HCT116 (cell line): ENCODE measurements around the gene UMAD1. TPM values are rescaled to one million over a fixed set of nuclear protein-coding genes. Genes with fewer than 3 reads are reported as not detected.

Experiments
- ATAC-seq: fragments of 200-7000 bp; cut with Tn5 transposase; 2 replicates; pipeline ENCODE4 v1.9.1; 2020; ENCODE audit warnings: mild to moderate bottlenecking, moderate library complexity
- BruUV-seq: library from RNA; stranded (reverse); fragments of 400-500 nt; replicated peaks from 2 replicates; lab custom pipeline; 2021; lab: Mats Ljungman, UMichigan
- CTCF ChIA-PET: fragments of 300-600 bp; sonication (Branson Sonifier 250); formaldehyde crosslinking; loops from one replicate; lab custom pipeline; 2021; ENCODE audit warnings: antibody characterized with exemption; lab: Charles Lee
- POLR2A ChIA-PET: fragments of 300-600, 350-600 bp; sonication (Branson Sonifier 250); formaldehyde crosslinking; loops from one replicate; lab custom pipeline; 2021; ENCODE audit warnings: antibody characterized with exemption; lab: Charles Lee
- RAD21 ChIA-PET, 2 experiments: fragments of 300-600 bp; sonication (Branson Sonifier 250); formaldehyde crosslinking; loops; one replicate each; lab custom pipeline; 2023; ENCODE audit warnings: low total read pairs in 2 of 2; ENCODE audit not compliant: uncharacterized antibody in 2 of 2, unreplicated experiment in 2 of 2, low non-redundant PET in 1 of 2; lab: Charles Lee
- DNase-seq: peaks from one replicate; pipeline ENCODE4 v3.0.0-alpha.2; 2010; ENCODE audit warnings: low read depth, low spot score
- H2AFZ ChIP-seq: fragments of 200-600 bp; shearing (Covaris generic), sonication (generic); 2 replicates; pipeline ENCODE4 v1.6.1; 2017; ENCODE audit warnings: low read depth, mixed run types, mixed read lengths, antibody characterized with exemption, low read length; ENCODE audit not compliant: poor library complexity, severe bottlenecking
- H3K27ac ChIP-seq: 2 replicates; pipeline ENCODE4 v1.5.1; 2012; ENCODE audit warnings: low read depth, low read length
- H3K27me3 ChIP-seq: fragments of 200-600 bp; sonication (generic); 2 replicates; pipeline ENCODE4 v1.6.1; 2016; ENCODE audit warnings: mixed run types, low read length, mixed read lengths; ENCODE audit not compliant: insufficient read depth
- H3K36me3 ChIP-seq, 2 experiments: fragments of 200-500 bp in 1 of 2; fragments of 200-600 bp in 1 of 2; sonication (Bioruptor generic) in 1 of 2; sonication (generic) in 1 of 2; 2 replicates each; pipeline versions ENCODE4 v1.5.1 to v1.6.1; 2014 to 2016; ENCODE audit warnings: low read length in 2 of 2, inconsistent platforms in 1 of 2, mixed read lengths in 1 of 2, mixed run types in 1 of 2; ENCODE audit not compliant: insufficient read depth in 2 of 2, control insufficient read depth in 1 of 2
- H3K4me1 ChIP-seq, 2 experiments: fragments of 200-600 bp in 1 of 2; sonication (generic) in 1 of 2; 2 replicates each; pipeline versions ENCODE4 v1.5.1 to v1.6.1; 2012 to 2017; ENCODE audit warnings: low read length in 2 of 2, inconsistent platforms in 1 of 2, mild to moderate bottlenecking in 1 of 2, mixed read lengths in 1 of 2, mixed run types in 1 of 2, moderate library complexity in 1 of 2; ENCODE audit not compliant: insufficient read depth in 2 of 2, control insufficient read depth in 1 of 2
- H3K4me2 ChIP-seq: fragments of 200-600 bp; sonication (generic); 2 replicates; pipeline ENCODE4 v1.6.1; 2017; ENCODE audit warnings: mixed run types, low read length, mixed read lengths
- H3K4me3 ChIP-seq, 2 experiments: fragments of 200-600 bp in 1 of 2; sonication (generic) in 1 of 2; replicated peaks in 1 of 2; 2 replicates each; pipeline ENCODE4 v1.5.1; 2011 to 2016; ENCODE audit warnings: low read length in 2 of 2, control low read depth in 1 of 2, low read depth in 1 of 2, mild to moderate bottlenecking in 1 of 2, mixed read lengths in 1 of 2, mixed run types in 1 of 2
- H3K79me2 ChIP-seq: fragments of 200-600 bp; sonication (generic); 2 replicates; pipeline ENCODE4 v1.6.1; 2017; ENCODE audit warnings: mild to moderate bottlenecking, mixed run types, low read length, moderate library complexity, mixed read lengths; ENCODE audit not compliant: insufficient read depth
- H3K9ac ChIP-seq: fragments of 200-600 bp; sonication (generic); 2 replicates; pipeline ENCODE4 v1.6.1; 2016; ENCODE audit warnings: low read length, mixed read lengths
- H3K9me2 ChIP-seq: fragments of 200-600 bp; sonication (generic), shearing (Covaris generic); 2 replicates; pipeline ENCODE4 v1.6.1; 2017; ENCODE audit warnings: mixed run types, mild to moderate bottlenecking, moderate library complexity; ENCODE audit not compliant: insufficient read depth
- H3K9me3 ChIP-seq, 2 experiments: fragments of 200-500 bp in 1 of 2; fragments of 200-600 bp in 1 of 2; sonication (Bioruptor generic) in 1 of 2; sonication (generic) in 1 of 2; 2 replicates each; pipeline ENCODE4 v1.6.1; 2014 to 2017; ENCODE audit warnings: low read length in 2 of 2, mixed read lengths in 2 of 2, inconsistent platforms in 1 of 2, low read depth in 1 of 2, mild to moderate bottlenecking in 1 of 2, mixed run types in 1 of 2, moderate library complexity in 1 of 2; ENCODE audit not compliant: control insufficient read depth in 1 of 2, insufficient read depth in 1 of 2
- H4K20me1 ChIP-seq: fragments of 200-600 bp; sonication (generic), shearing (Covaris generic); 2 replicates; pipeline ENCODE4 v1.6.1; 2017; ENCODE audit warnings: mixed run types, mild to moderate bottlenecking, moderate library complexity; ENCODE audit not compliant: insufficient read depth
- EGR1 ChIP-seq: IDR thresholded peaks from 2 replicates; pipeline ENCODE4 v1.6.1; 2012; ENCODE audit warnings: low read depth
- ELF1 ChIP-seq: IDR thresholded peaks from 2 replicates; pipeline ENCODE4 v1.6.1; 2012; ENCODE audit warnings: low read depth, borderline replicate concordance
- RAD21 ChIP-seq: IDR thresholded peaks from 2 replicates; pipeline ENCODE4 v1.6.1; 2012; ENCODE audit warnings: low read depth, mild to moderate bottlenecking
- SP1 ChIP-seq: IDR thresholded peaks from 2 replicates; pipeline ENCODE4 v1.6.1; 2012; ENCODE audit warnings: low read depth
- TCF7L2 ChIP-seq: IDR thresholded peaks from 2 replicates; pipeline ENCODE4 v1.7.0; 2011; ENCODE audit warnings: borderline replicate concordance, inconsistent platforms; ENCODE audit not compliant: insufficient read depth, insufficient read length; ENCODE audit errors: extremely low read depth
- intact Hi-C: fragments of 100-400 bp; cut with micrococcal nuclease; formaldehyde crosslinking; loops from 2 replicates; pipeline ENCODE4 v1.10.0; 2022
- total RNA-seq: library from RNA; stranded (reverse); gene quantifications from one replicate; pipeline ENCODE4 v1.2.1, GENCODE V29; 2021; ENCODE audit not compliant: unreplicated experiment
- TF ChIP-seq, protein P1 (sequence below): IDR thresholded peaks from 2 replicates; pipeline ENCODE4 v1.6.1; 2011; ENCODE audit warnings: mild to moderate bottlenecking, low read length, moderate library complexity; ENCODE audit not compliant: insufficient replicate concordance; ENCODE audit errors: extremely low read depth
- TF ChIP-seq, protein P2 (sequence below): IDR thresholded peaks from 2 replicates; pipeline ENCODE4 v1.6.1; 2012
- TF ChIP-seq, protein P3 (sequence below): IDR thresholded peaks from 2 replicates; pipeline ENCODE4 v1.6.1; 2012

The UMAD1 gene
- total RNA-seq, 1 experiment from 2014 or later, result 12.7 TPM

DNA sequence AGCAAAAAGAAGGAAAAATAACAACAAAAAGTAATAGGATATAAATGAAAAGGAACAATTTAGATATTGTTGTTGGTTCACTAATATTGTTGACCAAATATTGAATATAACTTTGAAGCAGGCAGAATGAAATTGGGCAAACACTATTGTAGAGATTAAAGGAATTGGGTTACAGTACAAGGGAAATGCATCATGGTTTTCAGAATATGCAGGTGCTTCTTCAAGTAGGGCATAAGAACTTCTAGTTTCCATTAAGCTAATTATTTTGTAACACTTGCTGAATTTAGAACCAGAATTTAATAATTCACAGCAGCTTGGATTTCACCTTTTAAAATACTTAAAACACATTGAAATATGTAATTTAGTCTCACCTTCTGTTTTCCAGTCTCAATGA, 41.4 kb downstream of the UMAD1 start:
- no peak overlapping the region for H2AFZ ChIP-seq
- no peaks in the 10 kb centered on the region for H4K20me1 ChIP-seq
- ChIA-PET CTCF (interaction anchor here (1.1 to 2.8 kb wide), 17 partner anchors 8 to 614 kb away, joined by 3 to 23 read pairs (median 6); partner anchors contain the start of gene UMAD1), POLR2A (interaction anchor here (1.3 to 1.5 kb wide), 2 partner anchors 9 to 14 kb away, joined by 3 to 5 read pairs; no protein-coding TSS in a partner anchor), RAD21 (interaction anchor here (1.2 to 1.7 kb wide), 3 partner anchors 38 to 614 kb away, joined by 3 to 6 read pairs (median 3); no protein-coding TSS in a partner anchor)
- H3K27me3 ChIP-seq, result no peaks in the 10 kb centered on the region
- H3K9me2 ChIP-seq, result no peaks in the 10 kb centered on the region
- peak overlapping the region; percentile 15; the same call in 1 of the 2 replicates for H3K4me2 ChIP-seq
- H3K9ac ChIP-seq, result no peak overlapping the region
- H3K4me1 ChIP-seq, result 0 out of 4 replicates have a peak, but pooled peaks cover 0 to 4% of the 10 kb centered on the region in 2 experiments
- H3K79me2 ChIP-seq, result no peaks in the 10 kb centered on the region
- no peak for TF ChIP-seq EGR1
- no peak for TF ChIP-seq SP1
- TF ChIP-seq, protein P1, sequence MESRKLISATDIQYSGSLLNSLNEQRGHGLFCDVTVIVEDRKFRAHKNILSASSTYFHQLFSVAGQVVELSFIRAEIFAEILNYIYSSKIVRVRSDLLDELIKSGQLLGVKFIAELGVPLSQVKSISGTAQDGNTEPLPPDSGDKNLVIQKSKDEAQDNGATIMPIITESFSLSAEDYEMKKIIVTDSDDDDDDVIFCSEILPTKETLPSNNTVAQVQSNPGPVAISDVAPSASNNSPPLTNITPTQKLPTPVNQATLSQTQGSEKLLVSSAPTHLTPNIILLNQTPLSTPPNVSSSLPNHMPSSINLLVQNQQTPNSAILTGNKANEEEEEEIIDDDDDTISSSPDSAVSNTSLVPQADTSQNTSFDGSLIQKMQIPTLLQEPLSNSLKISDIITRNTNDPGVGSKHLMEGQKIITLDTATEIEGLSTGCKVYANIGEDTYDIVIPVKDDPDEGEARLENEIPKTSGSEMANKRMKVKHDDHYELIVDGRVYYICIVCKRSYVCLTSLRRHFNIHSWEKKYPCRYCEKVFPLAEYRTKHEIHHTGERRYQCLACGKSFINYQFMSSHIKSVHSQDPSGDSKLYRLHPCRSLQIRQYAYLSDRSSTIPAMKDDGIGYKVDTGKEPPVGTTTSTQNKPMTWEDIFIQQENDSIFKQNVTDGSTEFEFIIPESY, result no peak
- TF ChIP-seq TCF7L2, result no peak
- no peak for TF ChIP-seq RAD21
- no peak for TF ChIP-seq ELF1
- TF ChIP-seq, protein P2, sequence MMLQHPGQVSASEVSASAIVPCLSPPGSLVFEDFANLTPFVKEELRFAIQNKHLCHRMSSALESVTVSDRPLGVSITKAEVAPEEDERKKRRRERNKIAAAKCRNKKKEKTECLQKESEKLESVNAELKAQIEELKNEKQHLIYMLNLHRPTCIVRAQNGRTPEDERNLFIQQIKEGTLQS, result no peak
- TF ChIP-seq, protein P3, sequence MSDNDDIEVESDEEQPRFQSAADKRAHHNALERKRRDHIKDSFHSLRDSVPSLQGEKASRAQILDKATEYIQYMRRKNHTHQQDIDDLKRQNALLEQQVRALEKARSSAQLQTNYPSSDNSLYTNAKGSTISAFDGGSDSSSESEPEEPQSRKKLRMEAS, result no peak
- no peaks in the 10 kb centered on the region for H3K9me3 ChIP-seq
- no TSS peak for BruUV-seq
- no peak for DNase-seq
- H3K36me3 ChIP-seq, result no peaks in the 10 kb centered on the region
- no peak overlapping the region for H3K27ac ChIP-seq
- intact Hi-C loops, result loop anchor here (2.0 to 10.0 kb wide), 5 partner anchors 79 to 615 kb away; no protein-coding TSS in a partner anchor
- no peak for ATAC-seq
- no peak overlapping the region for H3K4me3 ChIP-seq
